Pancreas (tissue), 10 donors: ENCODE measurements around the gene WNT11. TPM values are rescaled to one million over a fixed set of nuclear protein-coding genes. Genes with fewer than 3 reads are reported as not detected.
A peak's percentile ranks its signal among the peaks of the same experiment; 100 is the strongest.

ENCODE experiments used
- ATAC-seq, 4 donors: fragments of 200-7000 bp; cut with Tn5 transposase; one replicate each; pipeline versions ENCODE4 v1.8.0 to v1.9.1; 2020; ENCODE audit warnings: mild to moderate bottlenecking in 4 of 4, moderate library complexity in 4 of 4
- DNase-seq, 6 donors: peaks; one replicate each; pipeline ENCODE4 v3.0.0-alpha.2; 2020
- FAIRE-seq: peaks from 2 replicates; lab custom pipeline; 2012; peaks lifted over from hg19 to GRCh38; lab: Jason Lieb, UNC
- H3K27ac ChIP-seq, 4 donors: fragments of 200-600 bp; sonication (generic); 1 replicate in 3 of 4; 2 replicates in 1 of 4; pipeline versions ENCODE4 v1.5.0 to v1.8.0; 2020
- H3K27me3 ChIP-seq, 4 donors: fragments of 200-600 bp; one replicate each; pipeline ENCODE4 v1.8.0; 2021
- H3K36me3 ChIP-seq, 3 donors: fragments of 200-600 bp; sonication (generic) in 1 of 3; one replicate each; pipeline versions ENCODE4 v1.5.0 to v1.8.0; 2020 to 2021
- H3K4me1 ChIP-seq, 3 donors: fragments of 200-600 bp; one replicate each; pipeline ENCODE4 v1.8.0; 2021
- H3K4me3 ChIP-seq, 4 donors: fragments of 200-600 bp; sonication (generic) in 2 of 4; one replicate each; pipeline versions ENCODE4 v1.5.0 to v1.8.0; 2020 to 2021
- H3K9me3 ChIP-seq, 4 donors: fragments of 200-600 bp; one replicate each; pipeline ENCODE4 v1.8.0; 2021
- CTCF ChIP-seq, 4 donors: fragments of 200-600 bp; sonication (generic) in 3 of 4; IDR thresholded peaks; one replicate each; pipeline versions ENCODE4 v1.5.0 to v1.8.0; 2021; ENCODE audit warnings: antibody characterized with exemption in 4 of 4
- WGBS, 2 donors: extraction: QIAGEN DNeasy Blood & Tissue Kit; methylation state at CpG; one replicate each; pipeline ENCODE4 v1.1.7; 2013; 5-methylcytosine and 5-hydroxymethylcytosine counted together
- intact Hi-C, 3 donors: fragments of 100-400 bp; cut with DNase I; formaldehyde crosslinking; loops; one replicate each; pipeline versions ENCODE4 v1.11.1 to v1.14.2; 2022
- polyA plus RNA-seq, 2 donors: library from polyadenylated mRNA; stranded (reverse); fragments of 200-250 nt; gene quantifications; one replicate each; pipeline ENCODE4 v1.2.3, GENCODE V29; 2013
- total RNA-seq, 6 donors: library from RNA; stranded (reverse); fragmentation: NEBNext Ultra II Directional in 4 of 6; extraction: Animal tissue kit (Norgen Biotek cat#: 25700) in 4 of 6; gene quantifications; one replicate each; pipeline versions ENCODE4 v1.2.1 to v1.2.4, GENCODE V29; 2021 to 2023
- donor health status: healthy with polysubstance abuse.
- donor health status: DM: no; HTN: no; CAD: no; lungs with moderate emphysema.
- donor health status: DM: no; HTN: no; CAD: no.
- donor health status: control.
- donor health status: control.
- donor health status: Bipolar disorder and iron deficiency.
- donor health status: DM: yes; HTN: yes; CAD: no.
- donor health status: DM: no; HTN: no; CAD: no.
- donor health status: DM: no; HTN: no; CAD: no.
- donor health status: DM: yes; HTN: yes; CAD: no.

WNT11 gene
- total and polyA plus RNA-seq, 8 donors: 2.6 to 30.5 (median 6.2) TPM

DNA sequence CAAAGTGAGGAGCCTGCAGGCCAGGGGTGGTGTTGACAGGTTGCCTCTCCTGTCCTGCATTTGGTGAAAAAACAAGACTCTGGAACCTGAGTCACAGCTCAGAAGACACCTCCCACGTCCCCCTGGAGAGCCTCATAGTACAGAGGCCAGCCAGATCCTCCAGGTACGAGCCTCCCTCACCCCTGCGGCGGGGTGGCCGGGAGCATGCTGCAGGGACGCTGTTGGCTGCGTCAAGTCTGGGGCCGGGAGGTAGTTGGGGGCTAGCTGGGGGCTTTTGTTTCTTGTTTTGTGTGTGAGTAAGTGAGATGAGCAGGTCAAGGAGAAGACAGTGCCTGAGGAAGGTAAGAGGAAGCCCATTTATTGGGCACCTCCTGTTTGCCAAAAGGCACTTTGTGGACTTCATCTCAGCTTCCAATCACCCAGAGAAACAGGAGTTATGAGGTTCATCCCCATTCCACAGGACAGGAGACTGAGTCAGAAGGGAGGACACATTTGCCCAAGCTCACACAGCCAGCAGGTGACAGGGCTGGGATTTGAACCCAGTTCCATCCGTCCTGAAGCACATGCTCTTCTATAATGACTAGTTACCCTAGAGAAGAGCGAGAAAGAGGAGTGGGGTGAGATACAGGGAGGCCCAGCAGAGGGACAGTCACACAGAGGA, 18.3 kb upstream of the WNT11 start:
- H3K27me3 ChIP-seq: no peaks in the 10 kb centered on the region
- peak in 1 of 6 donors; percentile 55 for DNase-seq
- H3K4me3 ChIP-seq: no peak overlapping the region
- no peak for TF ChIP-seq CTCF (IDR thresholded peaks at IDR 0.05)
- WGBS, 2 donors: 82 to 86% methylated on average over 10 of the region's 10 CpGs
- H3K4me1 ChIP-seq: no peaks in the 10 kb centered on the region
- intact Hi-C loops: no loop called here
- FAIRE-seq: no peak
- H3K9me3 ChIP-seq: no peaks in the 10 kb centered on the region
- H3K36me3 ChIP-seq: no peaks in the 10 kb centered on the region
- no peak for ATAC-seq
- H3K27ac ChIP-seq: no peak overlapping the region

- ATAC-seq: no peak
- H3K9me3 ChIP-seq: no peaks in the 10 kb centered on the region
- no peak for FAIRE-seq
- DNase-seq: no peak
- 71 to 88% methylated on average over 3 of the region's 3 CpGs for WGBS, 2 donors
- no peak overlapping the region for H3K4me3 ChIP-seq
- intact Hi-C loops: no loop called here
- TF ChIP-seq CTCF (IDR thresholded peaks at IDR 0.05): no peak
- no peaks in the 10 kb centered on the region for H3K36me3 ChIP-seq
- H3K27ac ChIP-seq: no peak overlapping the region
- H3K27me3 ChIP-seq: no peaks in the 10 kb centered on the region
- H3K4me1 ChIP-seq: no peaks in the 10 kb centered on the region
These were observed 15.1 kb upstream of the WNT11 start for GRCh38 chr11:76221365-76221764.

DNA sequence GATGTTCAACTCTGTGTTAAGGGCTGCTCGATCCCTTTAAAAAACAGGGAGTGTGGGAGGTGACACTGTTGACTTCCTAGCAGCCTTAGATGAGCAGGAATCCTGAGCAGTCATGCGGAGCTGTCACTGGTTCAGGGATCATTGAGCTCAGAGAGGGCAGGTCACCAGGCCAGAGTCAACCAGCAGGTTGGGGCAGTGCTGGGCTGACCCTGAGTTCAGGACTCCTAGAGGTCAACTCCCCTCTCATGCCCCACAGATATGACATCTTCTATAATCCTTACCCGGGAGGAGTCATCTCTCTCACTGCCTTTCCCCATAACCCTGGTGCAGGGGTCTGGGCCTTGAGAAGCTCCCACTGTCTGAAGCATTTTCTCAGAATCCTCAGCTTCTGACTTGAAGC, 12.9 kb upstream of the WNT11 start:
- intact Hi-C loops: no loop called here
- Histone ChIP-seq H3K4me3 (no peak overlapping the region), H3K9me3 (no peaks in the 10 kb centered on the region), H3K36me3 (no peaks in the 10 kb centered on the region), H3K27ac (no peak overlapping the region), H3K4me1 (no peaks in the 10 kb centered on the region), H3K27me3 (no peaks in the 10 kb centered on the region)
- FAIRE-seq: no peak
- peak in 1 of 6 donors; percentile 17 for DNase-seq
- WGBS, 2 donors: 72 to 78% methylated on average over 3 of the region's 3 CpGs
- no peak for ATAC-seq
- TF ChIP-seq CTCF (IDR thresholded peaks at IDR 0.05): no peak

DNA sequence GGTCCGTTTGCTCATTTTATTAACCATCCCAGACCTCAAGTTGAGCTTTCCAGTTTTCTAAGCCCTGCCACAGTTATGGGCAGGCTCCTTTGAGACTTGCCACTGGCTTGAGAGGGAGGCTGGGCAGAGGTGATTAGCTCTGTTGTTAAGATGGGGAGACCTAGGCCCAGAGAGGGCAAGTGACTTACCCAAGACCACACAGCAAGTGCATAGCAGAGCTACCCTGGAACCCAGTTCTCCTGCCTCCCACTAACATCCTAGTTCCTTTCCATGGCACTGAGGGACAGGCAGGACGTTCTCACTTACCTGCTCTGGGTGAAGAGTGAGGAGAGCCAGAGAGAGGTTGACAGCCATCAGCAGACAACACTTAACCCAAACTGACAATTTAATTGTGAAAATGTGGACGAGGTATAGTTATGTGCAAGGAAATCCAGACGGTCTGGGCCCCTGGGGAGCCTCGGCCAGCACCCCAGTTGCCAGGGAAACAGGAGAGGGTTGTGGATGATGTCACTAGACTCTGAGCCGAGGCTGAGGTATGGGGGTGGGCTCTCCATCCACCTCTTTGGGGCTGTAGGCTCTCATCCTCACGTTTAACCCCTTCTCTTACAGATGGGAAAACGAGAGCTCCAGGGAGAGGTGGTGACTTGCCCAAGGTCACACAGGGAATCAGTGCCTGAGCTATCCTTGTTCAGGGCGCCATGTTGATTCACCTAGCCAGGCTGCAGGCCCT, 12.3 kb upstream of the WNT11 start:
- no peak overlapping the region for H3K4me3 ChIP-seq
- peak in 1 of 6 donors; percentile 15 for DNase-seq
- 37 to 43% methylated on average over 9 of the region's 9 CpGs for WGBS, 2 donors
- no peak for FAIRE-seq
- no peaks in the 10 kb centered on the region for H3K4me1 ChIP-seq
- ATAC-seq: no peak
- H3K27ac ChIP-seq: no peak overlapping the region
- H3K27me3 ChIP-seq: no peaks in the 10 kb centered on the region
- H3K36me3 ChIP-seq: no peaks in the 10 kb centered on the region
- TF ChIP-seq CTCF (IDR thresholded peaks at IDR 0.05): no peak
- H3K9me3 ChIP-seq: no peaks in the 10 kb centered on the region
- intact Hi-C loops: no loop called here

DNA sequence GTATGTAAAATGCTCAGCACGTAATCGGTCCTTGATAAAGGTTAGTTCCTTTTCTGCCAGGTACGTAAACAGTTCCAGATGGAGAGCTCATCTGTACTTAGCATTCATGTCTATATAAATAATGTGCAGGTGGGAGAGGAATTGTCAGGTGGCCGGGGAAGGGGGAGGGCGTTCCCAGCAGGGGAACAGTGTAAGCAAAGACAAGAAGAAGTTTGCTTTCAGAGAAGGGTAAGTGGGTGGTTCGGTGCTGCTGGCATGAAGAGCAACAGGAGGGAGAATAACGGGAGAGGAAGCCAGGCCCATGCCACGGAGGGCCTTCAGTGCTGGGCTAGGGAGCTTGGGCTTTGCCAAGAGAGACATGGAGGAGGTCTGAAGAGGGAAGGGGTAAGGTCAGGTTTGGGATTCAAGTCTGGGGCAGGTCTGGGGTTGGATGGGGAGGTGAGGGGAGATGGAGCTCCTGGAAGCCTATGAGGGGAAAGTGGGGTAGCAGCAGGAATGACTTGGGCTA, 11.4 kb upstream of the WNT11 start:
- peak in 1 of 6 donors; percentile 21 for DNase-seq
- H3K27me3 ChIP-seq: no peaks in the 10 kb centered on the region

More for the DNA sequence above, 11.4 kb upstream of the WNT11 start:
- 44 to 45% methylated on average over 8 of the region's 8 CpGs for WGBS, 2 donors
- no peak for FAIRE-seq
- no peak for ATAC-seq
- H3K4me3 ChIP-seq: no peak overlapping the region
- intact Hi-C loops: no loop called here
- H3K4me1 ChIP-seq: no peaks in the 10 kb centered on the region
- no peaks in the 10 kb centered on the region for H3K9me3 ChIP-seq
- H3K36me3 ChIP-seq: no peaks in the 10 kb centered on the region
- no peak for TF ChIP-seq CTCF (IDR thresholded peaks at IDR 0.05)
- no peak overlapping the region for H3K27ac ChIP-seq
